ENCODE measurements around the gene TMA7B.

DNA sequence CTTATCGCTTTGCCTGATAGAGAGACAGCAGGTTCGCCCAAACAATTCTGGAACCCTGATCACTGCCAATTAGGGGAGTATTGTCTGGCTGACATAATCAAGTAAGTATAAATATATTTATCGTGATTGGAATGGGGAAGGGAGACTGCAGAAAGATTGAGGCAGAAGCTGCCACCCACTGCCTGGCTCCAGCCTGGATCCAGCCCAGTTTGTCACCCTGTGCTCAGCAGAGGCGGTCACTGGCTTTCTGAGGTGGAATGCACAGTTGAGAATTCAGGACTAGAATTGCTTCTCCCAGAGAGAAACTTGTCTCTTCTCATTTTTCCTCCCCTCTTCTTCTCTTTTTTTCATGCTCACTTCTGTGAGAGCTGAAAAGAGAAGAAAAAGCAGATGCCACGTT, 33.4 kb upstream of the TMA7B start:
- TF ChIP-seq, protein P1, sequence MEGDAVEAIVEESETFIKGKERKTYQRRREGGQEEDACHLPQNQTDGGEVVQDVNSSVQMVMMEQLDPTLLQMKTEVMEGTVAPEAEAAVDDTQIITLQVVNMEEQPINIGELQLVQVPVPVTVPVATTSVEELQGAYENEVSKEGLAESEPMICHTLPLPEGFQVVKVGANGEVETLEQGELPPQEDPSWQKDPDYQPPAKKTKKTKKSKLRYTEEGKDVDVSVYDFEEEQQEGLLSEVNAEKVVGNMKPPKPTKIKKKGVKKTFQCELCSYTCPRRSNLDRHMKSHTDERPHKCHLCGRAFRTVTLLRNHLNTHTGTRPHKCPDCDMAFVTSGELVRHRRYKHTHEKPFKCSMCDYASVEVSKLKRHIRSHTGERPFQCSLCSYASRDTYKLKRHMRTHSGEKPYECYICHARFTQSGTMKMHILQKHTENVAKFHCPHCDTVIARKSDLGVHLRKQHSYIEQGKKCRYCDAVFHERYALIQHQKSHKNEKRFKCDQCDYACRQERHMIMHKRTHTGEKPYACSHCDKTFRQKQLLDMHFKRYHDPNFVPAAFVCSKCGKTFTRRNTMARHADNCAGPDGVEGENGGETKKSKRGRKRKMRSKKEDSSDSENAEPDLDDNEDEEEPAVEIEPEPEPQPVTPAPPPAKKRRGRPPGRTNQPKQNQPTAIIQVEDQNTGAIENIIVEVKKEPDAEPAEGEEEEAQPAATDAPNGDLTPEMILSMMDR (IDR thresholded peaks at IDR 0.05), result no peak
- TF ChIP-seq EP300 (IDR thresholded peaks at IDR 0.05; ENCODE audit: borderline replicate concordance in 1 of 2, low read depth in 1 of 2, low read length in 1 of 2), result no peak
- TF ChIP-seq FOXJ3 (CRISPR knock-in tag; IDR thresholded peaks at IDR 0.05), result no peak
- TF ChIP-seq, protein P2, sequence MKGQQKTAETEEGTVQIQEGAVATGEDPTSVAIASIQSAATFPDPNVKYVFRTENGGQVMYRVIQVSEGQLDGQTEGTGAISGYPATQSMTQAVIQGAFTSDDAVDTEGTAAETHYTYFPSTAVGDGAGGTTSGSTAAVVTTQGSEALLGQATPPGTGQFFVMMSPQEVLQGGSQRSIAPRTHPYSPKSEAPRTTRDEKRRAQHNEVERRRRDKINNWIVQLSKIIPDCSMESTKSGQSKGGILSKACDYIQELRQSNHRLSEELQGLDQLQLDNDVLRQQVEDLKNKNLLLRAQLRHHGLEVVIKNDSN (IDR thresholded peaks at IDR 0.05; ENCODE audit: borderline replicate concordance, low read depth), result no peak
- no peak for TF ChIP-seq FOXM1 (IDR thresholded peaks at IDR 0.05; ENCODE audit: low read depth)
- no peak for TF ChIP-seq EZH2phosphoT487 (IDR thresholded peaks at IDR 0.05; ENCODE audit: borderline replicate concordance, low read depth)
- no peak for TF ChIP-seq MEF2A (IDR thresholded peaks at IDR 0.05; ENCODE audit: borderline replicate concordance, low read depth)
- no peak for TF ChIP-seq POLR2AphosphoS5 (IDR thresholded peaks at IDR 0.05; ENCODE audit: low read depth, low read length)
- no peak for TF ChIP-seq YY1 (IDR thresholded peaks at IDR 0.05; ENCODE audit: low read depth)
- TF ChIP-seq, protein P3, sequence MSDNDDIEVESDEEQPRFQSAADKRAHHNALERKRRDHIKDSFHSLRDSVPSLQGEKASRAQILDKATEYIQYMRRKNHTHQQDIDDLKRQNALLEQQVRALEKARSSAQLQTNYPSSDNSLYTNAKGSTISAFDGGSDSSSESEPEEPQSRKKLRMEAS (IDR thresholded peaks at IDR 0.05; ENCODE audit: low read depth), result no peak
- TF ChIP-seq RAD21 (IDR thresholded peaks at IDR 0.05; ENCODE audit: low read length), result no peak
- no peak for TF ChIP-seq FOSL2 (IDR thresholded peaks at IDR 0.05; ENCODE audit: borderline replicate concordance, low read depth)
